Liver (tissue), 9 donors: ENCODE measurements around the gene NRG2. TPM values are rescaled to one million over a fixed set of nuclear protein-coding genes. Genes with fewer than 3 reads are reported as not detected.
A peak's percentile ranks its signal among the peaks of the same experiment; 100 is the strongest.

Experiments used
- DNase-seq: peaks from one replicate; pipeline ENCODE4 v3.0.0-alpha.2; 2017; ENCODE audit warnings: low spot score
- H3K27ac ChIP-seq, 2 donors: one replicate each; pipeline ENCODE4 v1.7.0; 2013; ENCODE audit warnings: inconsistent platforms in 2 of 2, low read length in 2 of 2, control low read depth in 1 of 2, low read depth in 1 of 2, mild to moderate bottlenecking in 1 of 2
- H3K27me3 ChIP-seq, 4 donors: one replicate each; pipeline versions ENCODE4 v1.6.1 to v1.7.0; 2013; ENCODE audit warnings: low read length in 3 of 4, inconsistent platforms in 1 of 4, mild to moderate bottlenecking in 1 of 4, moderate library complexity in 1 of 4; ENCODE audit not compliant: control insufficient read depth in 4 of 4, insufficient read depth in 4 of 4
- H3K36me3 ChIP-seq, 4 donors: one replicate each; pipeline versions ENCODE4 v1.6.1 to v1.7.0; 2013; ENCODE audit warnings: low read length in 3 of 4, mild to moderate bottlenecking in 3 of 4, low read depth in 1 of 4, moderate library complexity in 1 of 4; ENCODE audit not compliant: control insufficient read depth in 4 of 4, insufficient read depth in 3 of 4
- H3K4me1 ChIP-seq, 4 donors: one replicate each; pipeline versions ENCODE4 v1.6.1 to v1.7.0; 2013; ENCODE audit warnings: low read length in 3 of 4, mild to moderate bottlenecking in 3 of 4, moderate library complexity in 1 of 4; ENCODE audit not compliant: control insufficient read depth in 4 of 4, insufficient read depth in 4 of 4
- H3K4me3 ChIP-seq, 3 donors: one replicate each; pipeline versions ENCODE4 v1.6.1 to v1.7.0; 2013; ENCODE audit warnings: low read length in 3 of 3, control low read depth in 1 of 3, low read depth in 1 of 3, mild to moderate bottlenecking in 1 of 3
- H3K9ac ChIP-seq, 2 donors: one replicate each; pipeline ENCODE4 v1.7.0; 2013; ENCODE audit warnings: low read length in 2 of 2, mild to moderate bottlenecking in 2 of 2, moderate library complexity in 2 of 2, control low read depth in 1 of 2, low read depth in 1 of 2
- H3K9me3 ChIP-seq, 4 donors: one replicate each; pipeline versions ENCODE4 v1.6.1 to v1.7.0; 2013; ENCODE audit warnings: low read length in 3 of 4; ENCODE audit not compliant: control insufficient read depth in 4 of 4
- EGR1 ChIP-seq, 2 donors: IDR thresholded peaks; 2 replicates each; pipeline ENCODE4 v1.6.1; 2016 to 2018; ENCODE audit warnings: antibody characterized with exemption in 2 of 2, low read depth in 2 of 2
- FOXA1 ChIP-seq: IDR thresholded peaks from 2 replicates; pipeline ENCODE4 v1.6.1; 2016; ENCODE audit warnings: antibody characterized with exemption
- FOXA2 ChIP-seq: IDR thresholded peaks from 2 replicates; pipeline ENCODE4 v1.6.1; 2016; ENCODE audit warnings: antibody characterized with exemption
- GABPA ChIP-seq, 2 donors: IDR thresholded peaks in 1 of 2; conservative IDR thresholded peaks in 1 of 2; 2 replicates each; pipeline ENCODE4 v1.6.1; 2016; ENCODE audit warnings: antibody characterized with exemption in 2 of 2, mild to moderate bottlenecking in 1 of 2, moderate library complexity in 1 of 2
- HNF4A ChIP-seq, 2 donors: conservative IDR thresholded peaks; 2 replicates each; pipeline ENCODE4 v1.6.1; 2016; ENCODE audit warnings: antibody characterized with exemption in 2 of 2, mild to moderate bottlenecking in 2 of 2
- HNF4G ChIP-seq: IDR thresholded peaks from 2 replicates; pipeline ENCODE4 v1.6.1; 2016; ENCODE audit warnings: antibody characterized with exemption
- JUND ChIP-seq, 2 donors: IDR thresholded peaks; 2 replicates each; pipeline ENCODE4 v1.6.1; 2016; ENCODE audit warnings: antibody characterized with exemption in 2 of 2
- NR2F2 ChIP-seq: IDR thresholded peaks from 2 replicates; pipeline ENCODE4 v1.6.1; 2016; ENCODE audit warnings: antibody characterized with exemption
- RAD21 ChIP-seq, 2 donors: IDR thresholded peaks; 2 replicates each; pipeline ENCODE4 v1.6.1; 2016; ENCODE audit warnings: antibody characterized with exemption in 2 of 2, mild to moderate bottlenecking in 2 of 2
- RXRA ChIP-seq, 2 donors: IDR thresholded peaks; 2 replicates each; pipeline ENCODE4 v1.6.1; 2017 to 2018; ENCODE audit warnings: antibody characterized with exemption in 2 of 2, mild to moderate bottlenecking in 1 of 2
- SP1 ChIP-seq: IDR thresholded peaks from 2 replicates; pipeline ENCODE4 v1.6.1; 2018; ENCODE audit warnings: antibody characterized with exemption, mild to moderate bottlenecking
- TAF1 ChIP-seq: conservative IDR thresholded peaks from 2 replicates; pipeline ENCODE4 v1.6.1; 2016; ENCODE audit warnings: antibody characterized with exemption, mild to moderate bottlenecking
- YY1 ChIP-seq: IDR thresholded peaks from 2 replicates; pipeline ENCODE4 v1.6.1; 2016; ENCODE audit warnings: antibody characterized with exemption, mild to moderate bottlenecking
- WGBS: extraction: QIAGEN DNeasy Blood & Tissue Kit; methylation state at CpG from one replicate; pipeline ENCODE4 v1.1.7; 2013; 5-methylcytosine and 5-hydroxymethylcytosine counted together
- polyA plus RNA-seq, 2 donors: library from polyadenylated mRNA; stranded (reverse) in 1 of 2; unstranded in 1 of 2; fragments of 200-250 nt in 1 of 2; fragments of >200 nt in 1 of 2; fragmentation: Nextera tagmentation in 1 of 2; extraction: Ambion mirVana in 1 of 2; gene quantifications; one replicate each; pipeline versions ENCODE4 v1.2.1 to v1.2.3, GENCODE V29; 2013 to 2015
- total RNA-seq, 2 donors: library from RNA; depleted of rRNA; stranded (reverse); fragments of >200 nt; gene quantifications; one replicate each; pipeline ENCODE4 v1.2.3, GENCODE V29; 2014
- TF ChIP-seq, protein P1 (sequence below): IDR thresholded peaks from 2 replicates; pipeline ENCODE4 v1.6.1; 2016; ENCODE audit warnings: antibody characterized with exemption
- TF ChIP-seq, protein P2 (sequence below): IDR thresholded peaks from 2 replicates; pipeline ENCODE4 v1.6.1; 2016; ENCODE audit warnings: antibody characterized with exemption
- TF ChIP-seq, protein P3 (sequence below): fragments of 150-350 bp; IDR thresholded peaks from 2 replicates; pipeline ENCODE4 v1.5.1; 2017; ENCODE audit warnings: improper control_type of control experiment, low read depth, low read length; ENCODE audit not compliant: missing input control
- TF ChIP-seq, protein P4 (sequence below): IDR thresholded peaks from 2 replicates; pipeline ENCODE4 v1.6.1; 2016; ENCODE audit warnings: antibody characterized with exemption, mild to moderate bottlenecking
- TF ChIP-seq, protein P5 (sequence below): IDR thresholded peaks from 2 replicates; pipeline ENCODE4 v1.6.1; 2016; ENCODE audit warnings: antibody characterized with exemption
- donor health status: healthy.
- donor health status: healthy.
- donor health status: healthy.
- donor health status: healthy.
- donor health status: healthy.

Gene NRG2
- total and polyA plus RNA-seq, 4 donors, result 0.07 to 0.08 TPM; not detected in 2

DNA sequence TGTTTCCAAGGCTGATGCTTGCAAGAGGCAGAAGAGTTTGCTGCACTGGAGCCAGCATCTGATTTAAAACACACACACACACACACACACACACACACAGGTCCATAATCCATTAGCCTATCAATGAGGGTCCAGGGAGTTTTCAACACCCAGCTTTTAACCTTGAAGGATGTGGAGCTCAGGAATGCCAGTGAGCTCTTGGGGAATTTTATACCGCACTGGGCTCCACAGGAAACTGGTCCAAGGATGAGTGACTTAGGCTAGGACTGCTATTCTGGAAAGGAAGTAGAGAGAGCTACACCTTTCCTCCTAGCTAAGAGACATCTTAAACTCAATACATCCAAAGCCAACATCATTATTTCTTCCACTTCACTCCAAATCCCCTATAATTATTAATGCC, 942 bp upstream of the NRG2 start:
- Histone ChIP-seq H3K36me3 (no peaks in the 10 kb centered on the region), H3K9ac (no peak overlapping the region), H3K4me3 (no peak overlapping the region), H3K27me3 (peaks cover 0 to 18% (median 0%) of the 10 kb centered on the region in 4 donors), H3K9me3 (no peaks in the 10 kb centered on the region), H3K4me1 (peaks cover 10 to 20% (median 17%) of the 10 kb centered on the region in 4 donors), H3K27ac (no peak overlapping the region)
- WGBS, result 56% methylated on average over 1 of the region's 1 CpG
- TF ChIP-seq FOXA2 (no peak), HNF4A (conservative IDR thresholded peaks at IDR 0.05) (no peak)
- DNase-seq, result no peak

DNA sequence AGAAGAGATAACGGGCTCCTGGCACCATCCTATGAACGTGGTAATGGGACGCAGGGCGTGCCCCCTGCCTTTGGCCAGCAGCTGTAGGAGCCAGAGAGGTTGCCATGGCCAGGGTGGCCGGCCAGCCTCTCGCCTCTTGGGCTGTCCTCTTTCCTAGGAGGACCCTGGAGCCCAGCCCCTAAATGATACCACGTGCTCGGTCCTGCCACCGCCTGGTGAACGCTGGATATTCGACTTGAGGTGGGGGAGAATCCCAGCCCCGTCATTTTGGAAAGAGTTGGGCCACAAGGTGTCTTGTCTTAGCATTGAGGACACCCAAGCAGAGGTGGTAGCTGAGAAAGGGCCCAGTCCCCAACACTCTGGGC, 391 bp upstream of the NRG2 start:
- Histone ChIP-seq H3K9me3 (no peaks in the 10 kb centered on the region), H3K36me3 (no peaks in the 10 kb centered on the region), H3K27ac (no peak overlapping the region), H3K9ac (no peak overlapping the region), H3K4me1 (peaks cover 10 to 20% (median 18%) of the 10 kb centered on the region in 4 donors), H3K27me3 (peaks cover 0 to 18% (median 0%) of the 10 kb centered on the region in 4 donors), H3K4me3 (peak overlapping the region in 1 of 3 donors; percentile 63)
- no peak for DNase-seq
- WGBS, result 3% methylated on average over 12 of the region's 12 CpGs
- TF ChIP-seq RXRA (IDR thresholded peaks at IDR 0.05) (no peak), GABPA (IDR thresholded peaks at IDR 0.05 in 1 of 2, conservative IDR thresholded peaks at IDR 0.05 in 1 of 2) (no peak), JUND (IDR thresholded peaks at IDR 0.05) (no peak), FOXA1 (no peak), RAD21 (IDR thresholded peaks at IDR 0.05) (no peak), SP1 (no peak), FOXA2 (no peak), HNF4G (no peak), HNF4A (conservative IDR thresholded peaks at IDR 0.05) (no peak), EGR1 (IDR thresholded peaks at IDR 0.05; ENCODE audit: low read depth in 2 of 2) (no peak), YY1 (no peak), TAF1 (no peak), NR2F2 (no peak)
- TF ChIP-seq, protein P1, sequence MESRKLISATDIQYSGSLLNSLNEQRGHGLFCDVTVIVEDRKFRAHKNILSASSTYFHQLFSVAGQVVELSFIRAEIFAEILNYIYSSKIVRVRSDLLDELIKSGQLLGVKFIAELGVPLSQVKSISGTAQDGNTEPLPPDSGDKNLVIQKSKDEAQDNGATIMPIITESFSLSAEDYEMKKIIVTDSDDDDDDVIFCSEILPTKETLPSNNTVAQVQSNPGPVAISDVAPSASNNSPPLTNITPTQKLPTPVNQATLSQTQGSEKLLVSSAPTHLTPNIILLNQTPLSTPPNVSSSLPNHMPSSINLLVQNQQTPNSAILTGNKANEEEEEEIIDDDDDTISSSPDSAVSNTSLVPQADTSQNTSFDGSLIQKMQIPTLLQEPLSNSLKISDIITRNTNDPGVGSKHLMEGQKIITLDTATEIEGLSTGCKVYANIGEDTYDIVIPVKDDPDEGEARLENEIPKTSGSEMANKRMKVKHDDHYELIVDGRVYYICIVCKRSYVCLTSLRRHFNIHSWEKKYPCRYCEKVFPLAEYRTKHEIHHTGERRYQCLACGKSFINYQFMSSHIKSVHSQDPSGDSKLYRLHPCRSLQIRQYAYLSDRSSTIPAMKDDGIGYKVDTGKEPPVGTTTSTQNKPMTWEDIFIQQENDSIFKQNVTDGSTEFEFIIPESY, result no peak
- TF ChIP-seq, protein P2, sequence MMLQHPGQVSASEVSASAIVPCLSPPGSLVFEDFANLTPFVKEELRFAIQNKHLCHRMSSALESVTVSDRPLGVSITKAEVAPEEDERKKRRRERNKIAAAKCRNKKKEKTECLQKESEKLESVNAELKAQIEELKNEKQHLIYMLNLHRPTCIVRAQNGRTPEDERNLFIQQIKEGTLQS, result no peak
- TF ChIP-seq, protein P3, sequence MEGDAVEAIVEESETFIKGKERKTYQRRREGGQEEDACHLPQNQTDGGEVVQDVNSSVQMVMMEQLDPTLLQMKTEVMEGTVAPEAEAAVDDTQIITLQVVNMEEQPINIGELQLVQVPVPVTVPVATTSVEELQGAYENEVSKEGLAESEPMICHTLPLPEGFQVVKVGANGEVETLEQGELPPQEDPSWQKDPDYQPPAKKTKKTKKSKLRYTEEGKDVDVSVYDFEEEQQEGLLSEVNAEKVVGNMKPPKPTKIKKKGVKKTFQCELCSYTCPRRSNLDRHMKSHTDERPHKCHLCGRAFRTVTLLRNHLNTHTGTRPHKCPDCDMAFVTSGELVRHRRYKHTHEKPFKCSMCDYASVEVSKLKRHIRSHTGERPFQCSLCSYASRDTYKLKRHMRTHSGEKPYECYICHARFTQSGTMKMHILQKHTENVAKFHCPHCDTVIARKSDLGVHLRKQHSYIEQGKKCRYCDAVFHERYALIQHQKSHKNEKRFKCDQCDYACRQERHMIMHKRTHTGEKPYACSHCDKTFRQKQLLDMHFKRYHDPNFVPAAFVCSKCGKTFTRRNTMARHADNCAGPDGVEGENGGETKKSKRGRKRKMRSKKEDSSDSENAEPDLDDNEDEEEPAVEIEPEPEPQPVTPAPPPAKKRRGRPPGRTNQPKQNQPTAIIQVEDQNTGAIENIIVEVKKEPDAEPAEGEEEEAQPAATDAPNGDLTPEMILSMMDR, result no peak
- TF ChIP-seq, protein P4, sequence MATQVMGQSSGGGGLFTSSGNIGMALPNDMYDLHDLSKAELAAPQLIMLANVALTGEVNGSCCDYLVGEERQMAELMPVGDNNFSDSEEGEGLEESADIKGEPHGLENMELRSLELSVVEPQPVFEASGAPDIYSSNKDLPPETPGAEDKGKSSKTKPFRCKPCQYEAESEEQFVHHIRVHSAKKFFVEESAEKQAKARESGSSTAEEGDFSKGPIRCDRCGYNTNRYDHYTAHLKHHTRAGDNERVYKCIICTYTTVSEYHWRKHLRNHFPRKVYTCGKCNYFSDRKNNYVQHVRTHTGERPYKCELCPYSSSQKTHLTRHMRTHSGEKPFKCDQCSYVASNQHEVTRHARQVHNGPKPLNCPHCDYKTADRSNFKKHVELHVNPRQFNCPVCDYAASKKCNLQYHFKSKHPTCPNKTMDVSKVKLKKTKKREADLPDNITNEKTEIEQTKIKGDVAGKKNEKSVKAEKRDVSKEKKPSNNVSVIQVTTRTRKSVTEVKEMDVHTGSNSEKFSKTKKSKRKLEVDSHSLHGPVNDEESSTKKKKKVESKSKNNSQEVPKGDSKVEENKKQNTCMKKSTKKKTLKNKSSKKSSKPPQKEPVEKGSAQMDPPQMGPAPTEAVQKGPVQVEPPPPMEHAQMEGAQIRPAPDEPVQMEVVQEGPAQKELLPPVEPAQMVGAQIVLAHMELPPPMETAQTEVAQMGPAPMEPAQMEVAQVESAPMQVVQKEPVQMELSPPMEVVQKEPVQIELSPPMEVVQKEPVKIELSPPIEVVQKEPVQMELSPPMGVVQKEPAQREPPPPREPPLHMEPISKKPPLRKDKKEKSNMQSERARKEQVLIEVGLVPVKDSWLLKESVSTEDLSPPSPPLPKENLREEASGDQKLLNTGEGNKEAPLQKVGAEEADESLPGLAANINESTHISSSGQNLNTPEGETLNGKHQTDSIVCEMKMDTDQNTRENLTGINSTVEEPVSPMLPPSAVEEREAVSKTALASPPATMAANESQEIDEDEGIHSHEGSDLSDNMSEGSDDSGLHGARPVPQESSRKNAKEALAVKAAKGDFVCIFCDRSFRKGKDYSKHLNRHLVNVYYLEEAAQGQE, result no peak
- TF ChIP-seq, protein P5, sequence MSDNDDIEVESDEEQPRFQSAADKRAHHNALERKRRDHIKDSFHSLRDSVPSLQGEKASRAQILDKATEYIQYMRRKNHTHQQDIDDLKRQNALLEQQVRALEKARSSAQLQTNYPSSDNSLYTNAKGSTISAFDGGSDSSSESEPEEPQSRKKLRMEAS, result no peak
